K562 (cell line): Measurements from ENCODE around the gene CPT1A. TPM values are rescaled to one million over a fixed set of nuclear protein-coding genes. Genes with fewer than 3 reads are reported as not detected.
A peak's percentile ranks its signal among the peaks of the same experiment; 100 is the strongest.

Source experiments
- ATAC-seq: fragments of 200-7000 bp; cut with Tn5 transposase; 3 replicates; pipeline ENCODE4 v1.9.1; 2020; ENCODE audit warnings: moderate library complexity
- BruUV-seq: library from RNA; stranded (reverse); fragments of 400-500 nt; replicated peaks from 2 replicates; lab custom pipeline; 2021; lab: Mats Ljungman, UMichigan
- CTCF ChIA-PET: fragments of 300-600 bp; formaldehyde crosslinking; extraction: SDS; loops from one replicate; lab custom pipeline; 2021; ENCODE audit warnings: low intra/inter-chr PET ratio; lab: Yijun Ruan, JAX
- POLR2A ChIA-PET: fragments of 300-600, 350-650 bp; sonication (Branson Sonifier 250); formaldehyde crosslinking; extraction: SDS; loops from one replicate; lab custom pipeline; 2021; ENCODE audit warnings: antibody characterized with exemption, inconsistent platforms; lab: Yijun Ruan, JAX
- DNase-seq, 4 experiments: peaks; one replicate each; pipeline versions ENCODE4 v3.0.0 to v3.0.0-alpha.2; 2011 to 2018; ENCODE audit warnings: low spot score in 3 of 4, mixed read lengths in 3 of 4; ENCODE audit errors: extremely low read depth in 1 of 4
- FAIRE-seq: peaks from 2 replicates; lab custom pipeline; 2011; peaks lifted over from hg19 to GRCh38; lab: Jason Lieb, UNC
- H2AFZ ChIP-seq: 2 replicates; pipeline ENCODE4 v1.6.0; 2011; ENCODE audit warnings: low read depth, low read length, control low read depth, inconsistent platforms
- H3K27ac ChIP-seq: fragments of 200-600 bp; 3 replicates; pipeline ENCODE4 v1.8.0; 2011; ENCODE audit warnings: low read depth, mild to moderate bottlenecking, control low read depth, inconsistent platforms, low read length, moderate library complexity, mixed read lengths; ENCODE audit errors: extremely low read depth
- H3K27me3 ChIP-seq, 2 experiments: fragments of 300-600 bp in 1 of 2; 2 replicates in 1 of 2; 3 replicates in 1 of 2; pipeline versions ENCODE4 v1.6.0 to v1.8.0; 2011; ENCODE audit warnings: inconsistent platforms in 2 of 2, low read length in 2 of 2, mild to moderate bottlenecking in 1 of 2, mixed read lengths in 1 of 2, moderate library complexity in 1 of 2; ENCODE audit not compliant: control insufficient read depth in 2 of 2, insufficient read depth in 2 of 2
- H3K36me3 ChIP-seq: fragments of 300-600 bp; 3 replicates; pipeline ENCODE4 v1.8.0; 2011; ENCODE audit warnings: mild to moderate bottlenecking, low read length, inconsistent platforms; ENCODE audit not compliant: control insufficient read depth, insufficient read depth
- H3K4me1 ChIP-seq, 2 experiments: fragments of 200-600 bp in 1 of 2; replicated peaks in 1 of 2; 2 replicates in 1 of 2; 3 replicates in 1 of 2; pipeline versions ENCODE4 v1.5.1 to v1.8.0; 2011; ENCODE audit warnings: inconsistent platforms in 2 of 2, low read length in 2 of 2, mild to moderate bottlenecking in 1 of 2, mixed read lengths in 1 of 2, moderate library complexity in 1 of 2; ENCODE audit not compliant: control insufficient read depth in 2 of 2, insufficient read depth in 2 of 2
- H3K4me2 ChIP-seq: 2 replicates; pipeline ENCODE4 v1.6.1; 2011; ENCODE audit warnings: low read length, control low read depth, inconsistent platforms, mixed read lengths; ENCODE audit not compliant: insufficient read depth
- H3K4me3 ChIP-seq: fragments of 200-600 bp; sonication (generic), shearing (Covaris generic); 2 replicates; pipeline ENCODE4 v1.5.1; 2016; ENCODE audit warnings: control low read depth, inconsistent platforms
- H3K79me2 ChIP-seq: fragments of 200-600 bp; 3 replicates; pipeline ENCODE4 v1.8.0; 2011; ENCODE audit warnings: low read length, inconsistent platforms; ENCODE audit not compliant: control insufficient read depth, insufficient read depth
- H3K9ac ChIP-seq, 2 experiments: 2 replicates each; pipeline versions ENCODE4 v1.6.0 to v1.6.1; 2011; ENCODE audit warnings: low read depth in 2 of 2, low read length in 2 of 2, control low read depth in 1 of 2, inconsistent platforms in 1 of 2, mild to moderate bottlenecking in 1 of 2, mixed read lengths in 1 of 2; ENCODE audit not compliant: insufficient read depth in 1 of 2
- H3K9me1 ChIP-seq: one replicate; pipeline ENCODE4 v1.6.0; 2011; ENCODE audit warnings: inconsistent platforms, mild to moderate bottlenecking, low read length, moderate library complexity; ENCODE audit not compliant: control insufficient read depth, insufficient read depth
- H3K9me3 ChIP-seq: replicated peaks from 2 replicates; pipeline ENCODE4 v1.5.1; 2011; ENCODE audit warnings: low read depth, low read length, inconsistent platforms; ENCODE audit not compliant: control insufficient read depth, insufficient read depth
- H4K20me1 ChIP-seq: replicated peaks from 2 replicates; pipeline ENCODE4 v1.6.1; 2011; ENCODE audit warnings: low read length, inconsistent platforms, mixed read lengths; ENCODE audit not compliant: control insufficient read depth, insufficient read depth
- ARHGAP35 ChIP-seq: fragments of 450-650 bp; IDR thresholded peaks from 2 replicates; pipeline ENCODE4 v1.6.1; 2018; ENCODE audit not compliant: partially characterized antibody
- CEBPB ChIP-seq: fragments of 450-650 bp; IDR thresholded peaks from 2 replicates; pipeline ENCODE4 v1.6.1; 2016; ENCODE audit warnings: missing genetic modification characterization, missing compliant biosample characterization
- CEBPG ChIP-seq, 3 experiments: fragments of 200-800 bp in 1 of 3; sonication (Bioruptor generic) in 1 of 3; sonication (generic) in 1 of 3; formaldehyde crosslinking in 1 of 3; IDR thresholded peaks in 2 of 3; conservative IDR thresholded peaks in 1 of 3; 2 replicates each; pipeline versions ENCODE4 v1.6.1 to v1.8.0; 2016 to 2022; ENCODE audit warnings: missing compliant biosample characterization in 2 of 3, missing genetic modification characterization in 2 of 3, mild to moderate bottlenecking in 1 of 3, missing genetic modification reagents in 1 of 3
- ZNF75A ChIP-seq: fragments of 450-650 bp; formaldehyde crosslinking; IDR thresholded peaks from 2 replicates; pipeline ENCODE4 v1.4.0; 2020; ENCODE audit warnings: mild to moderate bottlenecking
- WGBS: fragments of 100-300 bp; shearing (Covaris generic); methylation state at CpG from one replicate; pipeline ENCODE4 v1.1.6; 2016; ENCODE audit warnings: low coverage, mixed read lengths; ENCODE audit not compliant: insufficient coverage; ENCODE audit errors: missing lambda C conversion rate; 5-methylcytosine and 5-hydroxymethylcytosine counted together
- in situ Hi-C: fragments of 300-500 bp; cut with MboI; formaldehyde crosslinking; loops from 4 replicates; pipeline ENCODE4 v1.15.0; 2018; ENCODE audit warnings: inconsistent platforms, mixed read lengths
- intact Hi-C: fragments of 100-400 bp; cut with micrococcal nuclease; formaldehyde crosslinking; loops from 2 replicates; pipeline ENCODE4 v1.14.2; 2022
- polyA plus RNA-seq, 8 experiments: library from polyadenylated mRNA; depleted of rRNA in 4 of 8; stranded (reverse) in 5 of 8; unstranded in 3 of 8; fragments of >200 nt; fragmentation: Nextera tagmentation in 2 of 8; fragmentation: Illumina TruSeq in 1 of 8; extraction: Ambion mirVana in 2 of 8; extraction: Trizol in 1 of 8; gene quantifications; 2 replicates each; pipeline versions ENCODE4 v1.2.1 to v1.2.3, GENCODE V29; 2011 to 2014; ENCODE audit warnings: inconsistent platforms in 1 of 8, missing spikeins in 1 of 8
- total RNA-seq, 7 experiments: library from RNA; depleted of rRNA in 6 of 7; stranded (reverse); fragments of >200 nt in 6 of 7; fragmentation: Illumina TruSeq in 2 of 7; extraction: Trizol in 2 of 7; gene quantifications; 2 replicates each; pipeline versions ENCODE4 v1.2.1 to v1.2.3, GENCODE V29; 2011 to 2021; ENCODE audit warnings: low replicate concordance in 1 of 7

Gene CPT1A
- total and polyA plus RNA-seq, 9 of the 15 experiments (the other 6 are each of a cell fraction or from before 2014, with no cell fraction given): 2.6 to 29.1 (median 12.3) TPM

GRCh38 chr11:68837583-68838571 lies 3.8 kb downstream of the CPT1A start:
- ChIA-PET CTCF (no interaction called here), POLR2A (no interaction called here)
- H3K4me1 ChIP-seq: peaks cover 18 to 48% of the 10 kb centered on the region in 2 experiments; a peak in 4 of 5 replicates
- intact Hi-C loops: no loop called here
- FAIRE-seq: no peak
- H3K79me2 ChIP-seq: peaks cover 26% of the 10 kb centered on the region
- TF ChIP-seq ZNF75A (CRISPR knock-in tag) (no peak), CEBPB (peak; percentile 59; the same call in 1 of the 2 replicates), CEBPG (CRISPR knock-in tag; IDR thresholded peaks at IDR 0.05) (no peak), CEBPG (tag; conservative IDR thresholded peaks at IDR 0.05 in 1 of 2, IDR thresholded peaks at IDR 0.05 in 1 of 2) (peak in 1 of 2 experiments; percentile 16; a peak in 1 of 4 replicates), ARHGAP35 (no peak)
- TF ChIP-seq, all 486 proteins: peak for 2
- H3K9ac ChIP-seq: peak overlapping the region in 1 of 2 experiments; percentile 61; a peak in 2 of 4 replicates
- H3K27me3 ChIP-seq: no peaks in the 10 kb centered on the region
- DNase-seq (no peak), ATAC-seq (no peak)
- no peaks in the 10 kb centered on the region for H4K20me1 ChIP-seq
- in situ Hi-C loops: loop anchor here (25.0 kb wide), 1 partner anchor 824 kb away; no protein-coding TSS in a partner anchor
- BruUV-seq: TSS peak; percentile 12
- WGBS: 85% methylated on average over 16 of the region's 17 CpGs
- no peaks in the 10 kb centered on the region for H3K9me3 ChIP-seq
- H3K27ac ChIP-seq: no peak overlapping the region
- no peak overlapping the region for H3K4me3 ChIP-seq
- H3K9me1 ChIP-seq: no peaks in the 10 kb centered on the region
- no peak overlapping the region for H2AFZ ChIP-seq
- H3K36me3 ChIP-seq: peaks cover 3% of the 10 kb centered on the region; the same call in 1 of the 3 replicates
- no peak overlapping the region for H3K4me2 ChIP-seq
